ENCODE data around the gene LMAN2.
"Not testable (repeated sequence)": the region's sequence is repeated elsewhere in the genome, so short reads cannot be mapped to it uniquely, and the experiment has no call there.

The LMAN2 gene

DNA sequence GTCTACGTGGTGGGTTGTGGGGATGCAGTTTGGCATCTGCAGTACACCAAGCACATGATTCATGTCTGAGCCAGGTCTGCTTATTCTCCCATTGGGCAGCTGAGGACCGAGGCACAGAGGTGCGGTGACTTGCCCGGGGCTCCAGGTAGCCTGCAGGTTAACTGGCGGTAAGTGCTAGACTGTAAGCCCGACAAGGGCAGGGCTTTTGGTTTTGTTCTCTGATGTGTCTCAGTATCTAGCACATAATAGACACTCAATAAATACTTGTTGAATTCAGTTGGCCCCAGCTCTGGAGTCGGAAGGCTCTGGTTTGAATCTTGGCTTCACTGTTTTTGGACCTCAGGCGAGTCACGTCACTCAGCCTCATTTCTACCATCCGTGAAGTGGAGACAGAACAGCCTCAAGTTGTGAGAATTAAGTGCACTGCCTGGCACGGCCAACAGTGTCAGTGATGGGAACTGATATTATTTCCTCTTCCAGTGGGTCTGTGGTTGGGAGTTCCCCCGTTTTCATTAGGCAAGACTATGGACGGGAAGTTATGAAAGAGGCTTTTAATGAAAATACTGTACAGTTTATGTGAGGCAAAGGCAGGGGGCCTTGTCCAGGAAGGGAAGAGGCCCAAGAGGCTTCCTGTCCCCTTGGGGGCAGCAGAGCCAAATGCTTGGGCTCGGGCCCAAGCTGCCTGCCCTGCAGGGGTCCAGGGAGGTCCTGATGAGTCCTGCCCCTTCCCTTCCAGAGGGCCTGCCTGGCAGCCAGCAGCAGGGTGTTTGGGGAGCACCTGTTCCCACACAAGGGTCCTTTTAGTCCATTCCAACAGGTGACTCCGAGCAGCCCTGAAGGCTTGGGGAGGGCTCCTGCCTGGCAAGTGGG is 44.6 kb downstream of the LMAN2 start:
- no peak for DNase-seq (ENCODE audit: low read depth)

DNA sequence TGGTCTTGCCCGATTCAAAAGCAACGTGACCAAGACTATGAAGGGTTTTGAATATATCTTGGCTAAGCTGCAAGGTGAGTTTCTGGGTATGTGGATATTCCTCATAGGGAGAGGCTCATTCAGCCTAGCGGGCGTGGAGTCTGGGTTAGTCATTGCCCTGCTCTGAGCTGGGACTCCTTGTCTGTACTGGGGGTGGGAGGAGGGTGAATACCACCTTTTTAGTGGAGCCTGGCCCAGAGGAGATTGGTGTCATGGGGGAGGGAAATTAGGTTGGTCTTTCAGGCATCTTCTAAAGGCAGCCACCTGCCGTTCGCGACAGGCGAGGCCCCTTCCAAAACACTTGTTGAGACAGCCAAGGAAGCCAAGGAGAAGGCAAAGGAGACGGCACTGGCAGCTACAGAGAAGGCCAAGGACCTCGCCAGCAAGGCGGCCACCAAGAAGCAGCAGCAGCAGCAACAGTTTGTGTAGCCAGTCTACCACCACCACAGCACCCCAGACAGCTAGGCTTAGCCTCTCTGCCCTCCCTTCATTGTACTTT is 45.3 kb downstream of the LMAN2 start:
- DNase-seq (ENCODE audit: low read depth) = not testable (repeated sequence)

GRCh38 chr5:177304392-177305119 is 46.9 kb downstream of the LMAN2 start:
- DNase-seq (ENCODE audit: low read depth) = no peak

GRCh38 chr5:177303925-177304391 is 47.5 kb downstream of the LMAN2 start:
- DNase-seq (ENCODE audit: low read depth) = no peak

DNA sequence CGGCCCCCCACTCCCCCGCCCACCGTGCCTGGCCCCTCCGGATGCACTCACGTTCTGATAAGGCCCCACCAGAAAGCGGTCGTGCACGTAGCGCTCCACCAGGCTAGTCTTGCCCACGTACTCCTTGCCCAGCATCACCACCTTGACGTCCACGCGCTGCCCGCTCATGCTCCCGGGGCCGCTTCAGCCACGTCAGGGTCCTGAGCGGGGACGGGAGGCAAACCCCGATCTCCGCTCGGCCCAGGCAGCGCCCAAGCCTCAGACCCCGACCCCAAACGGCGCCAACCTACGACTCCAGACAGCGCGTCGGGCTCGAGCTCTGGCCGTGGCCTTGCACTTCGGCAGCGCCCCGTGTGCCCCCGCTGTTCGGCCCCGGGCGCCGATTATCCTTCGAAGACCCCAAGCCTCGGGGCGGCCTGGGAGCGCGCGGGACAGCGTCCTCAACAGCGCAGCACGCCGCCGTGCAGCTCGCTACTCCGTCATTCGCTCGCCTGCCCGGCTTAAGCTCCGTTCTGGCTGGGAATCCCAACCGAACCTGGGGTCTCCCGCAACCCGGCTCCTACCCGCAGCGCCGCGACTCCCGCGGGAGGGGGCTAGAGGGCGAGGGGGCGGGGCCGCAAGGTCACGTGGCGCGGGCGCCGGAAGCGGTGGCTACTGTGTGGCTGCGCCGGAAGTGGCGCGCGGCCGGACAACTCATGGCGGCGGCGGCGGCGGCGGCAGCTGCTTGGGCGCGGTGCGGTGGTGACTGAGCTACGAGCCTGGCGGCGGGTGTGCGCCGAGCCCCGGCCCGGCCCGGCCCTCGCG is 48.1 kb downstream of the LMAN2 start, which contains the start of the genes PRELID1 and RAB24:
PRELID1 (plus strand) TSS at position 679 of the 804 bp plus-strand sequence. CDS start 187 bp downstream, outside the sequence.
RAB24 (minus strand) TSS at position 599 of the 804 bp plus-strand sequence; CDS start at position 168, 431 bp downstream.
- peak; percentile 82 for DNase-seq (ENCODE audit: low read depth)

GRCh38 chr5:177302354-177303110 is 48.9 kb downstream of the LMAN2 start:
- no peak for DNase-seq (ENCODE audit: low read depth)

DNA sequence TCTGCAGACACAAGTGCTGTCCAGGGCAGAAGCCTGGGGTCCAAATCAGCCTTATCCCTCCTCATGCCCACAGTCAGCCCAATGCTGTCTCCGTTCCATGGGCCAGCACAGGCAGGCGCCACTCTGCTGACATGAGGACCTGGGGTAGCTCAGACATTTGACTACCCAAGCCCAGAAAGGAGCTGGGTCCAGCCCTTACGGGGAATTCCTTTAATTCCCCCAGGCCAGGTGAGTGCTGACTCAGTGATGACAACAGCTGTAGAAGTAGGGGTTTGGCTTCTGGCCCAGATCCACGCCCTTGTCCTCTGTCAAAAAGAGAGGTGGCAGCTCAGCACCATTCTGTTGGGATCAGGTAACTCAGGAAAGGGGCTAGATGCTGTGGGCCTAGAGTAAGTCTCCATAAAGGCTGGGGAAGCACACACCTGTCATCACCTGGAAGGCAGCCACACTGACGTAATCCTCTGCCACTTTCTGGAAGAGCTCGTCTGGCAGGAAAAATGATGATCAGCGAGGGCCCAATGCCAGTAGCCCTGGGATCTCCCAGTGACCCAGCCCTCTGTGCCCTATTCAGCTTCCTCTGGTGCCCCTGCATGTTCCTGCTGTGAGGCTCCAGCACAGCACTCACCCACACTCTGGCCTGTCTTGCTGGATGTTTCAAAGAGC is 49.8 kb downstream of the LMAN2 start:
- DNase-seq (ENCODE audit: low read depth) = no peak

DNA sequence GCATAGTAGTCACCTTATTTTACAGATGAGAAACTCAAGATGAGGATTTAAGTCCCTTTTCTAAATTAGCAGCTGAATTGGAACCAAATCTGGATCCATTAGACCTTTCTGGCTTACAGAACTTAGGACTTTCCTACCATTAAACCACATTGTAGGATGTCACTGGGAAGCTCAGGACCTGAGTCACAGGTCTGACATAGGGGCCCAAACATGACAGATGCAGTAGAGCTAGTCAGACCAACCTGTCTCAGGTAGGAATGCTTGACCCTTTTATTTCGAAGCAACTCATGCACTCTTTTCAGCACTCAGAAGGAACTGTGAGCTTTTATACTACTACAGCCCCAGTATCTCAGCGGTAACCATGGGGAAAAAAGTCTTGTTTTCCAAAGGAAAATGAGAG is 50.5 kb downstream of the LMAN2 start:
- no peak for DNase-seq (ENCODE audit: low read depth)

GRCh38 chr5:177300236-177300880 is 51.1 kb downstream of the LMAN2 start:
- DNase-seq (ENCODE audit: low read depth) = peak; percentile 36

GRCh38 chr5:177299697-177300096 is 51.8 kb downstream of the LMAN2 start:
- no peak for DNase-seq (ENCODE audit: low read depth)

DNA sequence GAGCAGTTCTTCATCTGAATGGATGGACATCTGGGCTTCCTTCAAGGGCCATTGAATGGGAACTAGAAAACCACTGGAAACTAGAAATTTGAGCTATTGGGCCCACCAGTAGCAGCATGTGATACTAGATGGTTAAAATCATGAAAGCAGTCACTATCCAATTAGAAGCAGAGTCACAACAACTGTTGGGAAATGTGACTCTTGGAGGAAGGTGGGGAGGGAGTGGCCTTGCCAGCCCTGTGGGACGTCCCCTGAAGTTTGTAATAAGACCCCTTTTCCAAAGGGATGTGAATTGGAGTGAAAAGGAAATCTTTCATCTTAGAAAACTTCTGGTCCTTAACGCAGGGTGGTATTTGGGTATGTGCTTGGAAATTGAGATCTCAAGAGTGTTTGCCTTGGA is 53.5 kb downstream of the LMAN2 start:
- DNase-seq (ENCODE audit: low read depth) = no peak

DNA sequence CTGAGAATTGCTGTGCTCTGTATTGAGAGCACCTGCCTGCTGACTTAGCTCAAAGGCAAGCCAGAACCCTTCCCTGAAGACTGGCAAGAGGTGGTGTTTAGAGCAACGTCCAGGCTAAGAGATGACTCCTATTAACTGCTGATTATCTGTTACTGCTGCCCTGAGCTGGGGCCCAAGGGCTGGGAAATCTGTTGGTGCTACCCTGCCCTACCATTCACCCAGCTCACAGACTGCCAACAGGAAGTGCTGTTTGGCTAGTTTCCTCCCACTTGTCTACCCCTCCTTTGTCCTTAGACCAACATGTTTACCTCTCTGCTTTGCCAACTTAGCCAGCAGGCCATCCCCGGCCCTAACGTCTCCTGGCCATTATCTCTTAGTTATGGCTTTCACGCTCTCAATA is 54.9 kb downstream of the LMAN2 start:
- DNase-seq (ENCODE audit: low read depth) = no peak

DNA sequence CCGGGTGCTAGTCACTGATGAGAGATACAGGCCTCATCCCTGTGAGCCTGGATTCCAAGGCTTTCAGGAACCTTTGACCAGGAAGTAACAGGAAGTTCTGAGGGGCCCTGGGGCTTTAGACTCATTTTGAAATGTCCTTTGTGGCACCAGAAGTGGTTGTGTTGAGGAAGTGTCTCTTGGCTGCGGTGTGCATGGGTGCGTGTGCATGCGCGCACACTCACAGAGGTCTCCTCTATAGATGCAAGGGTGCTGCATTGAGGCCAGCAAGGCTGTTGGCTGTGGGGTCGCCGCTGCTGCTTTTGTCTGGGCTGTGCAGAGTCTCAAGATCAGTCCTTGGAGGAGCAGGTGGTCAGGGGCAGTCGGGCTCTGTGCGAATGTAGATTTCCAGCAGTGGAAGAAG is 55.5 kb downstream of the LMAN2 start:
- no peak for DNase-seq (ENCODE audit: low read depth)

DNA sequence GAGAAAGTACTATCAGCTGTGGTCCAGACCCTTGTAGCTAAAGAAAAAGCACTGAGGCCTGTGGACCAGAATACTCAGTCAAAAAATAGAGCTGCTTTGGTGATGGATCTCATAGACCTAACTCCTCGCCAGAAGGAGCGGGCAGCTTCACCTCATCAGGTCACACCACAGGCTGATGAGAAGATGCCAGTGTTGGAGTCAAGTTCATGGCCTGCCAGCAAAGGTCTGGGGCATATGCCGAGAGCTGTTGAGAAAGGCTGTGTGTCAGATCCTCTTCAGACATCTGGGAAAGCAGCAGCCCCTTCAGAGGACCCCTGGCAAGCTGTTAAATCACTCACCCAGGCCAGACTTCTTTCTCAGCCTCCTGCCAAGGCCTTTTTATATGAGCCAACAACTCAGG is 56.8 kb downstream of the LMAN2 start:
- DNase-seq (ENCODE audit: low read depth) = no peak

GRCh38 chr5:177293819-177294581 is 57.5 kb downstream of the LMAN2 start:
- DNase-seq (ENCODE audit: low read depth) = no peak

DNA sequence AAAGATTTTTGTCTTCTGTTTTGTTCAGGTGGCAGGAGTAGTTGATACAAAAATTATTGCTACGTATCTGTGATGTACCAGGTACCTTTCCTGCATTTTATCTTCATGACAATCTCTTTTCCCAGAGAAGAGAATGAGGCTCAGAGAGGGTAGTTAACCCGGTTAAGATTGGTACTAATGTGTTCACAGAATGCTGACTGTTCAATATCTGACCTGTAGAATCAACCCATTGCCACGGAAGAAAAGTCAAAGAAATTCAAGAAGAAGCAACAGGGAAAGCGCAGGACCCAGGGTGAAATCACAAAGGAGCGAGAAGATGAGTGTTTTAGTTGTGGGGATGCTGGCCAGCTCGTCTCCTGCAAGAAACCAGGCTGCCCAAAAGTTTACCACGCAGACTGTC is 59.7 kb downstream of the LMAN2 start:
- DNase-seq (ENCODE audit: low read depth) = no peak

GRCh38 chr5:177290816-177291596 is 60.5 kb downstream of the LMAN2 start:
- DNase-seq (ENCODE audit: low read depth) = no peak

DNA sequence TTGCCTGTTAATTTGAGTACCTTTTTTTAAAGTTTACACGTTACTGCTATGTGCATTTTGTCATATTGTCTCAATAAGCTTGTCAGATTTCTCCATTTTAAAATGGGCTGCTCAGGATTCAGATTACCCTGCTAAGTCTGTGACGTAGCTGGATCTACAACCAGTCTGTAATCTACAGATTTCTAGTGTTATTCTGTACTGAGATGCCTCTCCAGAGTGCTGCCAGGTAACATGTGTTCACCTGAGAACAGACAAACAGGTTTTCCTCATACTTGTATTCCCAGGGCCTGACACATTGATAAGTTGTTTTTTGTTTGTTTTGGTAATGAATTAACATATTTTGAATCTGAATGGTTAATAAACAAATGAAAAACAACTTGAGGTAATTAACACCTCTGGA is 63.3 kb downstream of the LMAN2 start:
- no peak for DNase-seq (ENCODE audit: low read depth)

All from T-helper 22 cell (primary cell).